NCI-H2029 treated with DMSO at 0.1 percent for 48 hours (cell line): ENCODE results near the gene OR8H2.
"Not testable (repeated sequence)": the region's sequence is repeated elsewhere in the genome, so short reads cannot be mapped to it uniquely, and the experiment has no call there.

ENCODE experiments used
- DNase-seq: peaks from one replicate; lab custom pipeline; 2025; lab: John Stamatoyannopoulos, UW

Gene OR8H2, protein sequence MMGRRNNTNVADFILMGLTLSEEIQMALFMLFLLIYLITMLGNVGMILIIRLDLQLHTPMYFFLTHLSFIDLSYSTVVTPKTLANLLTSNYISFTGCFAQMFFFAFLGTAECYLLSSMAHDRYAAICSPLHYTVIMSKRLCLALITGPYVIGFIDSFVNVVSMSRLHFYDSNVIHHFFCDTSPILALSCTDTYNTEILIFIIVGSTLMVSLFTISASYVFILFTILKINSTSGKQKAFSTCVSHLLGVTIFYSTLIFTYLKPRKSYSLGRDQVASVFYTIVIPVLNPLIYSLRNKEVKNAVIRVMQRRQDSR

DNA sequence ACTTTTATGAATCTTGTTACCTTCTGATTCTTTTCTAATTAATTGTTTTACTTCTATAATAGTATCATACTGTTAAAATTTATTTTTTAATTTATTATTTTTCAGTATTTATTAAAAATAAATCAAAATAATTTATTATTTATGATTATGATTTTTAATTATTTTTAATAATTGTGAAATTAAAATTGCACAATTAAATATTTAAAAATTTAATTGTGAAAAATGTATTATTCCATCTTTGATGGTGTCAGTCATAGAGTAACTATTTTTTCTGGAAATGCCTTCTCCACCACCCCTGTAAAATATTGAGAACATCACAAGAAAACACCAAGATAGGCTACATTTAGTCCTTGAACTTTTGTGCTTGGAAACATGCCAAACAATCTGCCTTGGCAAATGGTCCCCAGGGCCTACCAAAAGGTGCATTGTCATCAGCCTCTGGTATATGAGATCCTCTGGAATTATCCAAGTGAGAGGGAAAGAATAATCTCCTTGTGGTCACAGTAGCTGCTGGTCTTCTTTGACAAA is at the start of gene OR8H2:
Gene OR8H2 (plus strand): TSS at position 478 of the 528 bp plus-strand sequence. CDS start 1,356 bp downstream, outside the sequence.
- DNase-seq, result no peak

DNA sequence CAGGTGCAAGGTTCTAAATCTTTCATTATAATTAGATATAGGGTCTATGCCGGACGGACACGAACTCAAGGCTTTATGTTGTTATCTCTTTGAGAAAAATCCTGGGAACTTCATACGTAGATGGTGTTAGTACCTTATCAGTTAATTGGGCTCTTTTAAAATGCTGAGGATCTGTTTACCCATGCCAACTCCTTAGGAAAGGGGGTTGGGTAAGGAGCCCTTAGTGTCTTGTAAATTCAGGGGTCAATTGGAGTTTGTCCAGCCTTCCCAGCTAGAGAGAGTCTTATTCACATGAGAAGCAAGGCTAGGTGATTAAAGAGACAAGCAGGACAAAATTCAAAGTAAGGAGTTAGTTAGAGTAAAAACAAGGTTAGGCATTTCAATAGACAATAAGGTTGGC is 47.1 kb upstream of the OR8H2 start:
- DNase-seq, result not testable (repeated sequence)

GRCh38 chr11:56057661-56058237 is 45.7 kb upstream of the OR8H2 start:
- not testable (repeated sequence) for DNase-seq

DNA sequence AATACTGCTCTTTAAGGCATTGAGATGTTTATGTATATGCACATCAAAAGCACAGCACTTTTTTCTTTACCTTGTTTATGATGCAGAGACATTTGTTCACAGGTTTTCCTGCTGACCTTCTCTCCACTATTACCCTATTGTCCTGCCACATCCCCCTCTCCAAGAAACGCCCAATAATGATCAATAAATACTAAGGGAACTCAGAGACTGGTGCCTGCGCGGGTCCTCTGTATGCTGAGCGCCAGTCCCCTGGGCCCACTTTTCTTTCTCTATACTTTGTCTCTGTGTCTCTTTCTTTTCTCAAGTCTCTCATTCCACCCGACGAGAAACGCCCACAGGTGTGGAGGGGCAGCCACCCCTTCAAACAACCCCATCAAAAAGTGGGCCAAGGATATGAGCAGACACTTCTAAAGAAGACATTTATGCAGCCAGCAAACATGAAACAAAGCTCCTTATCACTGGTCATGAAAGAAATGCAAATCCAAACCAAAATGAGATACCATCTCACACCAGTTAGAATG is 45.2 kb upstream of the OR8H2 start:
- DNase-seq, result not testable (repeated sequence)

GRCh38 chr11:56066980-56067379 is 36.5 kb upstream of the OR8H2 start:
- DNase-seq, result no peak

DNA sequence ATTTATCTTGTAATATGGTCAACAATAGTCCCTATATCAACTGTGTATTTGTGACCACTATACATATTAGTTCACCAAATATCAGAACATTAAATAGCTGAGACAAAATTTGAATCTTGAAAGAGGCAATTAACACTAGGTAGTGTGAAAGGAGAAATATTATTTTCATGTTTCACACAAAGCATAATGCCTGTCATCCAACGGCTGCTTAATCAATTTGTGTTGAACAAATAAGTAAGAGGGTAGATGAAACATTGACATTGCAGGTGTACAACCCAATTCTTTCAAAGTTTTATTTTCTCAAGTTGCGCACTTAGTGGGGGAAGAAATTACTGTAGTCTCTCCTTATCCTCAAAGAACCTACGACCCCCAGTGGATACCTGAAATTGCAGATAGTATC is 13.8 kb upstream of the OR8H2 start:
- DNase-seq, result no peak

- DNase-seq, result no peak
These were observed 10.5 kb upstream of the OR8H2 start, which contains the start of gene OR8I2 for GRCh38 chr11:56093008-56093407. TSS of gene OR8I2 (plus strand) at chr11:56093308. CDS start at chr11:56093308, 0 bp downstream.

GRCh38 chr11:56122073-56122472 is 18.6 kb downstream of the OR8H2 start, which contains the start of gene OR8H3:
TSS of gene OR8H3 (plus strand) at chr11:56122373. CDS start at chr11:56122373, 0 bp downstream.
- no peak for DNase-seq

- DNase-seq, result no peak
These were observed 36.7 kb downstream of the OR8H2 start, which contains the start of gene OR8J3 for GRCh38 chr11:56140151-56140661. TSS of gene OR8J3 (minus strand) at chr11:56140201. CDS start at chr11:56137718, 2,483 bp downstream.

- DNase-seq, result not testable (repeated sequence)
These were observed 40.2 kb downstream of the OR8H2 start for GRCh38 chr11:56143681-56144080.

- no peak for DNase-seq
These were observed 47.9 kb downstream of the OR8H2 start for GRCh38 chr11:56151376-56151775.

DNA sequence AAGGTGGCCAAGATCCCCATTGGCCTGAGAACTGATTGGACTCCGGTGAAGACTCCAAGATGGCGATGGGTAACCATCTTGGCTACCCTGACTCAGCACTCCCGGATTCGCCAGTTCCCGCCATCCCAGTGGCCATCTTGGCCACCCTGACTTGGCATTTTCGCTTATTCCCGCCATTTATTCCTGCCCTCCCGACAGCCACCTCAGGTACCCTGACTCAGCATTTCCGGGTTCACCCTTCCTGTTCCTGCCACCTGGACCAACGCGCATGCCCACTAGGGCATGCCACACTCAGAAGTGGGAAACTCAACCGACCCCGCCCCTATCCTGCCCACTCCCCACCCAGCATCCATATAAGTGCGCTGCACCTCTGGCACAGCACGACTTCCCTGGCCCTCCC is 48.8 kb downstream of the OR8H2 start:
- no peak for DNase-seq
